ENCODE measurements around the gene HIP1. TPM values are rescaled to one million over a fixed set of nuclear protein-coding genes. Genes with fewer than 3 reads are reported as not detected.

The HIP1 gene
- total RNA-seq, 1 experiment from 2014 or later: 5.3 TPM

DNA sequence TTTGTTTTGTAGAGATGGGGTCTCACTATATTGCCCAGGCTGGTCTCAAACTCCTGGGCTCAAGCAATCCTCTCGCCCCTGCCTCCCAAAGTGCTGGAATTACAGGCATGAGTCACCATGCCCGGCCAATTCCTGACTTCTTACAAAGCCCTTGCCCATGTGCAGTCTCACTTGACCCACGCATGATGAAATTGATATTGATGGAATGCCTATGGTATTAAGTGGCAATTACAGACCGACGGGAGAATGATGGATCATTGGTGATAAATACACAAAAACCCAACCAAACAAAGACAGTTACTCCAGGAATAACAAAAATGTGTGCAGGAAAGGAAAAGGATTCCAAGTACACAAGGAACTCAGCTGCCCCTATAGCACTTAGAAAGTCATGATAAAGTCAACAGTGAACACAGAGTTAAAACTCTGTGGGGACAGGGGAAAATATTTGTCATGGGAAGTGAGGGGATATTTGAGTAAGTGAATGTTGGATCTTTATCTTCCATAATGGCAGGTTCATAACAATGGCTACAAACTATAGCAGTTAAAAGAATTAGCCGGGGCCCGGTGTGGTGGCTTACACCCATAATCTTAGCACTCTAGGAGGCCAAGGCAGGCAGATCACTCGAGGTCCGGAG lies 21.6 kb downstream of the HIP1 start:
- Histone ChIP-seq H3K4me2 (ENCODE audit: low read length) (no peak overlapping the region), H3K9me3 (ENCODE audit: low read length) (no peaks in the 10 kb centered on the region), H4K20me1 (ENCODE audit: low read length) (no peaks in the 10 kb centered on the region), H3K36me3 (ENCODE audit: low read depth, low read length) (no peaks in the 10 kb centered on the region), H3F3A (ENCODE audit: low read length, unreplicated experiment) (no peaks in the 10 kb centered on the region), H3K4me1 (ENCODE audit: insufficient read depth, low read length) (peaks cover 9% of the 10 kb centered on the region), H3K4me3 (ENCODE audit: low read length) (no peak overlapping the region), H3K9ac (ENCODE audit: low read length) (no peak overlapping the region), H2AFZ (ENCODE audit: low read length) (no peak overlapping the region), H3K27me3 (ENCODE audit: low read length) (no peaks in the 10 kb centered on the region), H3K79me2 (ENCODE audit: low read length) (no peaks in the 10 kb centered on the region), H3K27ac (ENCODE audit: low read length) (0 out of 2 replicates have a peak overlapping the region, but pooled peaks have one; percentile 13), H3K9me2 (replicated peaks; ENCODE audit: low read length) (no peaks in the 10 kb centered on the region)
- TF ChIP-seq, protein P1, sequence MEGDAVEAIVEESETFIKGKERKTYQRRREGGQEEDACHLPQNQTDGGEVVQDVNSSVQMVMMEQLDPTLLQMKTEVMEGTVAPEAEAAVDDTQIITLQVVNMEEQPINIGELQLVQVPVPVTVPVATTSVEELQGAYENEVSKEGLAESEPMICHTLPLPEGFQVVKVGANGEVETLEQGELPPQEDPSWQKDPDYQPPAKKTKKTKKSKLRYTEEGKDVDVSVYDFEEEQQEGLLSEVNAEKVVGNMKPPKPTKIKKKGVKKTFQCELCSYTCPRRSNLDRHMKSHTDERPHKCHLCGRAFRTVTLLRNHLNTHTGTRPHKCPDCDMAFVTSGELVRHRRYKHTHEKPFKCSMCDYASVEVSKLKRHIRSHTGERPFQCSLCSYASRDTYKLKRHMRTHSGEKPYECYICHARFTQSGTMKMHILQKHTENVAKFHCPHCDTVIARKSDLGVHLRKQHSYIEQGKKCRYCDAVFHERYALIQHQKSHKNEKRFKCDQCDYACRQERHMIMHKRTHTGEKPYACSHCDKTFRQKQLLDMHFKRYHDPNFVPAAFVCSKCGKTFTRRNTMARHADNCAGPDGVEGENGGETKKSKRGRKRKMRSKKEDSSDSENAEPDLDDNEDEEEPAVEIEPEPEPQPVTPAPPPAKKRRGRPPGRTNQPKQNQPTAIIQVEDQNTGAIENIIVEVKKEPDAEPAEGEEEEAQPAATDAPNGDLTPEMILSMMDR (conservative IDR thresholded peaks at IDR 0.05; ENCODE audit: low read depth, low read length): no peak
- TF ChIP-seq EZH2phosphoT487 (IDR thresholded peaks at IDR 0.05; ENCODE audit: borderline replicate concordance, low read length) (no peak), EZH2 (IDR thresholded peaks at IDR 0.05; ENCODE audit: low read length, unreplicated experiment) (no peak)
- ChIA-PET POLR2A (ENCODE audit: unreplicated experiment) (no interaction called here), CTCF (no interaction called here)
- DNase-seq (peak; percentile 66), ATAC-seq (peak; percentile 80)
- no TSS peak for BruUV-seq (replicated peaks)
- intact Hi-C loops (cut with micrococcal nuclease): no loop called here

- TF ChIP-seq EZH2phosphoT487 (IDR thresholded peaks at IDR 0.05; ENCODE audit: borderline replicate concordance, low read length): no peak
- TF ChIP-seq, protein P1 (conservative IDR thresholded peaks at IDR 0.05; ENCODE audit: low read depth, low read length): no peak
- TF ChIP-seq EZH2 (IDR thresholded peaks at IDR 0.05; ENCODE audit: low read length, unreplicated experiment): no peak
- no peaks in the 10 kb centered on the region for H3K9me3 ChIP-seq (ENCODE audit: low read length)
- no peaks in the 10 kb centered on the region for H3K79me2 ChIP-seq (ENCODE audit: low read length)
- no peak for ATAC-seq
- H3F3A ChIP-seq (ENCODE audit: low read length, unreplicated experiment): no peaks in the 10 kb centered on the region
- no peak for DNase-seq
- no peak overlapping the region for H2AFZ ChIP-seq (ENCODE audit: low read length)
- no peaks in the 10 kb centered on the region for H3K36me3 ChIP-seq (ENCODE audit: low read depth, low read length)
- CTCF ChIA-PET: no interaction called here
- no peak overlapping the region for H3K4me2 ChIP-seq (ENCODE audit: low read length)
- no peaks in the 10 kb centered on the region for H3K27me3 ChIP-seq (ENCODE audit: low read length)
- no TSS peak for BruUV-seq (replicated peaks)
- H3K9me2 ChIP-seq (replicated peaks; ENCODE audit: low read length): no peaks in the 10 kb centered on the region
- no peak overlapping the region for H3K9ac ChIP-seq (ENCODE audit: low read length)
- no peak overlapping the region for H3K4me3 ChIP-seq (ENCODE audit: low read length)
- intact Hi-C loops (cut with micrococcal nuclease): no loop called here
- H3K27ac ChIP-seq (ENCODE audit: low read length): no peak overlapping the region
- H3K4me1 ChIP-seq (ENCODE audit: insufficient read depth, low read length): peaks cover 9% of the 10 kb centered on the region
- POLR2A ChIA-PET (ENCODE audit: unreplicated experiment): no interaction called here
- H4K20me1 ChIP-seq (ENCODE audit: low read length): no peaks in the 10 kb centered on the region
Observed at GRCh38 chr7:75715864-75716263, 22.9 kb downstream of the HIP1 start.

DNA sequence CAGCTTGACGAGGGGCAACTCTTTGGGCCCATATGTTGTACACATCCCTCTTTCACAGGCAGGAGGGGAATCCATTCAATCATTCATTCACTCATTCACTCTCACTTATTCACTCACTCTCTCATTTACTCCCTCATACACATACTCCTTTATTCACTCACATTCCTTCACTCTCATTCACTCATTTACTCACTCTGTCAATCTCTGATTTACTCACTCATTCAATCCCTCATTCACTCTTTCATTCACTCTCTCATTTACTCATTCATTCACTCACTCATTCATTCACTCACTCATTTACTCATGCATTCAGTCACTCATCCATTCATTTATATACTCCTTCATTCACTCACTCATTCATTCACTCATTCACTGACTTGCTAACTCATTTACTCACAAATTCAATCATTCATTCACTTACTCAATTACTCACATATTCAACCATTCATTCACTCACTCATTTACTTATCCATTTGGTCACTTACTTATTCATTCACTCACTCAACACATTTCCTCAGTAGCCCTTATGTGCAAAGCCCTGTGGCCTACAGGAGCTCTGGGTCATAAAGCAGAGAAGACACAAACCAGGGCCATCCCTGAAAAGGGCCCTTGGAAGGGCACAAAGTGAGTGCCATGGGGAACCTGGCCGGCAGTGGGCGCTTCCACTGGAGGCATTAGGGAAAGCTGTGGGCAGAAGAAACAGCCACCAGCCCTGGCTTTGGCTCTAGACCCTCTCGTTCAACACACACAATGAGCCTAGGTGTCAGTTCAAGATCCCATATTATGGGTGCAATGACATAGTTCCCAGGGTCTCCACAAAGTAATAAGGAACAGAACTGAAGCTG lies 26.0 kb downstream of the HIP1 start:
- H3K4me1 ChIP-seq (ENCODE audit: insufficient read depth, low read length): peaks cover 9% of the 10 kb centered on the region
- ChIA-PET POLR2A (ENCODE audit: unreplicated experiment) (no interaction called here), CTCF (no interaction called here)
- H4K20me1 ChIP-seq (ENCODE audit: low read length): no peaks in the 10 kb centered on the region
- no peaks in the 10 kb centered on the region for H3K27me3 ChIP-seq (ENCODE audit: low read length)
- no TSS peak for BruUV-seq (replicated peaks)
- H3K9me2 ChIP-seq (replicated peaks; ENCODE audit: low read length): no peaks in the 10 kb centered on the region
- H3K27ac ChIP-seq (ENCODE audit: low read length): no peak overlapping the region
- intact Hi-C loops (cut with micrococcal nuclease): no loop called here
- TF ChIP-seq, protein P1 (conservative IDR thresholded peaks at IDR 0.05; ENCODE audit: low read depth, low read length): no peak
- no peak for TF ChIP-seq EZH2phosphoT487 (IDR thresholded peaks at IDR 0.05; ENCODE audit: borderline replicate concordance, low read length)
- TF ChIP-seq EZH2 (IDR thresholded peaks at IDR 0.05; ENCODE audit: low read length, unreplicated experiment): no peak
- H2AFZ ChIP-seq (ENCODE audit: low read length): no peak overlapping the region
- DNase-seq (no peak), ATAC-seq (no peak)
- H3K36me3 ChIP-seq (ENCODE audit: low read depth, low read length): no peaks in the 10 kb centered on the region; the same call in 1 of the 2 replicates
- H3K4me2 ChIP-seq (ENCODE audit: low read length): no peak overlapping the region
- H3K9ac ChIP-seq (ENCODE audit: low read length): no peak overlapping the region
- H3K9me3 ChIP-seq (ENCODE audit: low read length): 0 out of 2 replicates have a peak, but pooled peaks cover 5% of the 10 kb centered on the region
- no peak overlapping the region for H3K4me3 ChIP-seq (ENCODE audit: low read length)
- H3K79me2 ChIP-seq (ENCODE audit: low read length): no peaks in the 10 kb centered on the region
- no peaks in the 10 kb centered on the region for H3F3A ChIP-seq (ENCODE audit: low read length, unreplicated experiment)

Measured in PC-3 (cell line).